ENCODE results near the gene ERP29.
"Not testable (repeated sequence)": the region's sequence is repeated elsewhere in the genome, so short reads cannot be mapped to it uniquely, and the experiment has no call there.

The ERP29 gene

GRCh38 chr12:112012775-112013600 is at the start of gene ERP29, which contains the start of gene TMEM116:
TSS of gene ERP29 (plus strand) at chr12:112013426. CDS start at chr12:112013466, 40 bp downstream.
TSS of gene TMEM116 (minus strand) at chr12:112013165. CDS start at chr12:112005270, 7,895 bp downstream.
- H3K4me3 ChIP-seq (ENCODE audit: low read depth, low read length), result peak within 1 kb of the TSS; percentile 94

DNA sequence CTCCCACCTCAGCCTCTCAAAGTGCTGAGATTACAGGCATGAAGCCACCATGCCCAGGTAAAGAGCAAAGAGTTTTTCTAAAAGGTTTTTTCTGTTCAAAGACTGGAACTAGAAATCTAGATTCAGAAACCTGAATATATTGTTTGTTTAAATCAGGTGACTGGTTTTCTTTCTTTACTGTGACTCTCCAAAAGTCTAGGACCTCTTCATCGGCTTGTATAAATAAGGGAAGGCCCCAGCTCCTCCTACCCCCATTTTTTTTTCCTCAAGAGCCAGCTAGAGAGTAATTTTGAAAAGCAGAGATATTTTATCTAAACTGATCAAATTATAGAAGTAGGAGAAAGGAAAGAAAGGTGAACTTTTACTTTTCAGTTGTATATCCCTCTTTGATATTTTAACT is 48.3 kb upstream of the ERP29 start:
- H3K4me3 ChIP-seq (ENCODE audit: low read depth, low read length), result no peak overlapping the region

GRCh38 chr12:111971800-111972199 is 41.4 kb upstream of the ERP29 start:
- no peak overlapping the region for H3K4me3 ChIP-seq (ENCODE audit: low read depth, low read length)

GRCh38 chr12:111975161-111975931 is 37.9 kb upstream of the ERP29 start:
- H3K4me3 ChIP-seq (ENCODE audit: low read depth, low read length), result no peak overlapping the region

- no peak overlapping the region for H3K4me3 ChIP-seq (ENCODE audit: low read depth, low read length)
These were observed 36.9 kb upstream of the ERP29 start for GRCh38 chr12:111976291-111976690.

- H3K4me3 ChIP-seq (ENCODE audit: low read depth, low read length), result no peak overlapping the region
These were observed 36.4 kb upstream of the ERP29 start for GRCh38 chr12:111976860-111977259.

DNA sequence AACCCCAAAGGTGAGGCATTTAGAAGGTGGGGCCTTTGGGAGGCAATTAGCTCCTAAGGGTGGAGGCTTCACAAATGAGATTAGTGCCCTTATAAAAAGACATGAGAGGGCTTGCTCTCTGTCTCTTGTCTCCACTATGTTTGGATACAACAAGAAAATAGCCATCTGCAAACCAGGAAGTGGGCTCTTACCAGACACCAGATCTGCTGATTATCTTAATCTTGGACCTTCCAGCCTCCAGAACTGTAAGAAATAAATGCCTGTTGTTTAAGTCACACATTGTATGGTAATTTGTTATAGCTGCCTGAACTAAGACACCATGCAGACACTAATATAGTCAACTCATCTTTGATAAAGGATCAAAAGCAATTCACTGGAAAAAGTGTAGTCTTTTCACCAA is 34.7 kb upstream of the ERP29 start:
- no peak overlapping the region for H3K4me3 ChIP-seq (ENCODE audit: low read depth, low read length)

DNA sequence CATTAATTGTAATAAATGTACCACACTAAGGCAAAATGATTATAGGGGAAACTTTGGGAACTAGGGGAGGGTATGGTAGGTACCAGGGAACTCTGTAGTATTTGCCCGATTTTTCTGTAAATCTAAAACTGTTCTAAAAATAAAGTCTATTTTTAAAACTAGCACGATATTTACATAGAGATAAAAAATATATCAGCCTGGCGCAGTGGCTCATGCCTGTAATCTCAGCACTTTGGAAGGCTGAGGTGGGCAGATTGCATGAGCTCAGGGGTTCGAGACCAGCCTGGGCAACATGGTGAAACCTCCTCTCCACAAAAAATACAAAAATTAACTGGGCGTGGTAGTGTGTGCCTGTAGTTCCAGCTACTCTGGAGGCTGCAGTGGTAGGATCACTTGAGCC is 32.6 kb upstream of the ERP29 start:
- no peak overlapping the region for H3K4me3 ChIP-seq (ENCODE audit: low read depth, low read length)

GRCh38 chr12:111981987-111982386 is 31.2 kb upstream of the ERP29 start:
- no peak overlapping the region for H3K4me3 ChIP-seq (ENCODE audit: low read depth, low read length)

GRCh38 chr12:111984820-111985219 is 28.4 kb upstream of the ERP29 start:
- H3K4me3 ChIP-seq (ENCODE audit: low read depth, low read length), result no peak overlapping the region

DNA sequence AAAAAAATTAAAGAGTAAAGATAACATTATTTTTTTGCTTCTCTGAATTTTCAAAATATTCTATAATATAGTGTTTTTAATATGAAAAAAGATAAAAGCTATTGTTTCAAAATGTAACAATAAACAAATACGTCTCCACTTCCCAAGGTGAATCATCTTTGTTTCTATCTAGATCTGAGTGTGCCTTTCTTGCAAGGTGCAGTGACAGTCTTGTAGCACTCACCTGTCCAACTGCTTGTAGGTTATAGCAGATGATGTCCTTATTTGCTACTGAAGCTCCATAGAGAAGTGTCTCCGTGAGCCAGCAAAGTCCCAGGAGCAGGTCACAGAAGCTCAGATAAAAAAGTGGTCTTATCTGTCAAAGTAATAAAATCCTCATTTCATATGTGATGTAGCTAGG is 21.7 kb upstream of the ERP29 start:
- H3K4me3 ChIP-seq (ENCODE audit: low read depth, low read length), result no peak overlapping the region

DNA sequence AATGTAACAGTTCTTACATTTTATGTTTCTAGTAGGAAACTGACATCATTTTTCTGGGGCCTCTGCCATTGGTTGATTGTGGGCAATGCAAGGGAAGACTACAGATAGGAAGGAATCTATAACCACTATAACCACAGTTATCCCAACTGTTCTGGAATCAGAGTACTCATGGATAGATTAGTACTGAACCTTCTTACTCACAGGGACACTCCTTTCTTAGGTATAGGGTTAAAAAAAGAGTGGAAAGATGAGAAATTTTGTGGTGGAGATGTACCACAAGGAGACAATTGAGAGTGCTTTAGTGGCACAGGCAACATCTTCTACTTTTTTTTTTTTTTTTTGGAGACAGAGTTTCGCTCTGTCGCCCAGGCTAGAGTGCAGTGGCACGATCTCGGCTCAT is 21.3 kb upstream of the ERP29 start:
- no peak overlapping the region for H3K4me3 ChIP-seq (ENCODE audit: low read depth, low read length)

- H3K4me3 ChIP-seq (ENCODE audit: low read depth, low read length), result no peak overlapping the region
These were observed 20.8 kb upstream of the ERP29 start for GRCh38 chr12:111992464-111992863.

DNA sequence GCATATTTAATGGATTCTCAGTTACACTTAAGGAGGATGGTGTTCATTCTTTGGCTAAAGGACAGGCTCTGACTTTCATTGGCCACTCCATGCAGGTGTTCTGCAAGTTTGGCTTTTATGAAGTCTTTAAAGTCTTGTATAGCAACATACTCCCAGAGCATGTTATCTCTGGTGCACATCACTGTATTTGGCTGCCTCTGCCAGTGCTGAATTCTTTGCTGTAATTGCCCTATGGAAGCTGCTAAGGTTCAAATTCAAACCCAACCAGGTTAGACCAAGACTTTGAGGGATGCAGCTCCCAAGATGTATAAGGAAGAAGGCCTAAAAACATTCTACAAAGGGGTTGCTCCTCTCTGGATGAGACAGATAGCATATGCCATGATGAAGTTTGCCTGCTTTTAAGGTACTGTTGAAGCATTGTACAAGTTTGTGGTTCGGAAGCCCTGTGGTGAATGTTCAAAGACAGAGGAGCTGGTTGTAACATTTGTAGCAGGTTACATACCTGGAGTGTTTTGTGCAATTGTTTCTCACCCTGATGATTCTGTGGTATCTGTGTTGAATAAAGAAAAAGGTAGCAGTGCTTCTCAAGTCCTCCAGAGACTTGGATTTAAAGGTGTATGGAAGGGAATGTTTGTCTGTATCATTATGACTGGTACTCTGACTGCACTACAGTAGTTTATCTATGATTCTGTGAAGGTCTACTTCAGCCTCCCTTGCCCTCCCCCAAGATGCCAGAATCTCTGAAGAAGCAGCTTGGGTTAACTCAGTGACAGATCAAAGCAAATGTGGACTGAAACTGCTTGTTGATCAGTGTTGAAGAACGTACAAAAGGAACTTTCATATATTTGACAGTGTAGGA is 19.7 kb upstream of the ERP29 start:
- no peak overlapping the region for H3K4me3 ChIP-seq (ENCODE audit: low read depth, low read length)

DNA sequence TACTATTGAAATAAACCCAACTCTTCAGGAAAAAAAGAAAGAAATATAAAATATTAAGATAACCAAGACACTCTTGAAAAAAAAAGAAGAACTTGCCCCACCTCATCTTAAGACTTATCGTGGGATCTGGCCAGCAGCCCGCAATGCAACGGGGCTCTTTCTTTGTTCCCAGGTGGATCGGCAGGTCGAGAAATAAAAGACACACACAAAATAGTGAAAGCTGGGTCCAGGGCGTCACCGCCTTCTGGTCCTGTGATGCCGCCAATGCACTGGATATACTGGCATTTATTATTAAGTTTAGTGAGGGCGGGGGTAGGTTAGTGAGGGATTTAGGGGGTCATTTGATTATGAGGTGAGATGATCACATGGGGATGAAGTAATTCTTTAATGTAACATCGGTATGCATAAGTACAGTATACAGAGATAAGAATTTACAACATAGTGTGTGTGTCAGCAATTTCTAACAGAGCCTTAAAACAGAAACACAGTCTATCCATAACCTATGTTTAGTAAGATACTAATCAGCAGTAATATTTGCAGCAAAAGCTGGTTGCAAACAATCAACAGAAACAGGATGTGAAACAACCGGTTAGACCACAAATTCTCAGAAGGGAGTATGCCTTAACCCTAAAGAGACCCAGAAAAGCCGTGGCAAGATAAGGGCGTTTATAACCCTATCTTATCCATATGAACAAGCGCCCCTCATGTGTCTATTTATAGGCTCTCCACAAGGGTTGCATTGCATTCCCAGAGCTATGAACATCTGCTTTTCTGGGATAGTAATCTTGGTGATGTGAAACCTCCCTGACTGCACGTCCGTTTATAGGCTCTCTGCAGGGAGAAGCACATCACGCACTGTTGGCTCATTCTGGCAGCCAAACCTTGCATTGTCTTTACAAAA is 18.8 kb upstream of the ERP29 start:
- not testable (repeated sequence) for H3K4me3 ChIP-seq (ENCODE audit: low read depth, low read length)

DNA sequence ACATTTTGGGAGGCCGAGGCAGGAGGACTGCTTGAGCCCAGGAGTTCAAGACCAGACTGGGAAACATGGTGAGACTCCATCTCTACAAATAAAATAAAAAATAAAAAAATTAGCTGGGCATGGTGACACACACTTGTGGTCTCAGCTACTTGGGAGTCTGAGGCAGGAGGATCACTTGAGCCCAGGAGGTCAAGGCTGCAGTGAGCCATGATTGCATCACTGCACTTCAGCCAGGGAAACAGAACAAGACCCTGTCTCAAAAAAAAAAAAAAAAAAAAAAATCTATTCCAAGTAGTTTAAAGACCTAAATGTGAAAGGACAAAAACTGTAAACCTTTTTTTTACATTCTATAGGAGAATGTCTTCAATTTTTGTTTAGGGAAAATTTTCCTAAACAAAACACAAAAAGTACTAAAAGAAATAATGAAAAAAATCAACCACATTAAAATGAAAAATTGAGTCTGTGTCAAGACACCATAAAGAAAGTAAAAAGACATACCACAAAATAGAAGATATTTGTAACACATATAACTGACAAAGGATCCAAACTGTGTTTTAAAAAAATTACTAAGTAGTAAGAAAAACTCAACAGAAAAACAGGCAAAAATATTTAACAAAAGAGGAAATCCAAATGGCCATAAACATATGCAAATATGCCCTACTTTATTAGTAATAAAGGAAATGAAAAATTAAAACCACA is 17.3 kb upstream of the ERP29 start:
- H3K4me3 ChIP-seq (ENCODE audit: low read depth, low read length), result no peak overlapping the region

- H3K4me3 ChIP-seq (ENCODE audit: low read depth, low read length), result no peak overlapping the region
These were observed 15.9 kb upstream of the ERP29 start for GRCh38 chr12:111997300-111997699.

DNA sequence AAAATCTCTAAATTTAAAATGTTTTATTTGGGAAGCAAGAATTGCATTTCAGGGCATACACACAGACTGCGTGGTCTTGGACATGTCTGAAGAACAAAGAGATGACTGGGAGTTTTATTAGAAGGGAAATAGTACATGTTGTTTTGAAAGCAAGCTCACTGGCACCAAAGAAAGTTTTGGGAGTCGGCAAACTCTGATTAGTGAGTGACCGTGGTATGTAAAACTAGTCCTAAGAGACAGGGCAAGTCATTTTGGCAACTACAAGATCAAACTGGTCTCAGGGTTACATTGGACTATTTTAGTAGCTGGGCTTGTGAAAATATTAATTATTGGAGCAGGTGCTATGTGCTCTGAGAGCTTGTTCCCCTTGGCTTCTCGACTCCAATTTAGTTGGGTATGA is 15.2 kb upstream of the ERP29 start:
- no peak overlapping the region for H3K4me3 ChIP-seq (ENCODE audit: low read depth, low read length)

DNA sequence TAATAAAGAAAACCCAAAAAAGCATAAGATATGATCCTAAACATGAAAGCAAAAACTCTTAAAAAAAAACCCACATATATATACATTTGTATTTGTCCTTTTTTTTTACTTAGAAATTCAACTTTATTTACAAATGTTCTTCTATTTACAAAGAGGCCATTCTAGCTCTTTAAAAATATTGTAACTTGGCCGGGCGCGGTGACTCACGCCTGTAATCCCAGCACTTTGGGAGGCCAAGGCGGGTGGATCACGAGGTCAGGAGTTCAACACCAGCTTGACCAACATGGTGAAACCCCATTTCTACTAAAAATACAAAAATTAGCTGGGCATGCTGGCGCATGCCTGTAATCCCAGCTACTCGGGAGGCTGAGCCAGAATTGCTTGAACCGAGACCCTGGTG is 14.1 kb upstream of the ERP29 start:
- not testable (repeated sequence) for H3K4me3 ChIP-seq (ENCODE audit: low read depth, low read length)

- no peak overlapping the region for H3K4me3 ChIP-seq (ENCODE audit: low read depth, low read length)
These were observed 12.4 kb upstream of the ERP29 start for GRCh38 chr12:112000820-112001219.
